ENCODE measurements around the gene RUFY4. TPM values are rescaled to one million over a fixed set of nuclear protein-coding genes. Genes with fewer than 3 reads are reported as not detected.
"Not testable (repeated sequence)": the region's sequence is repeated elsewhere in the genome, so short reads cannot be mapped to it uniquely, and the experiment has no call there.

The RUFY4 gene
- total and polyA plus RNA-seq, 2 experiments from 2014 or later = 0.27 TPM; not detected in 1

DNA sequence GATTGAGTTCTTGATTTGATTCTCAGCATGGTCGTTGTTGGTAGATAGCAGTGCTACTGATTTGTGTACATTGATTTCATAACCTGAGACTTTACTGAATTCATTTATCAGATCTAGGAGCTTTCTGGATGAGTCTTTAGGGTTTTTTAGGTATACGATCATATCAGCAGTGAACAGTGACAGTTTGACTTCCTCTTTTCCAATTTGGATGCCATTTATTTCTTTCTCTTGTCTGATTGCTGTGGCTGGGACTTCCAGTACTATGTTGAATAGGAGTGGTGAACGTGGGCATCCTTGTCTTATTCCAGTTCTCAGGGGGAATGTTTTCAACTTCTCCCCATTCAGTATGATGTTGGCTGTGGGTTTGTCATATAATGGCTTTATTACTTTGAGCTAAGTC is 28.9 kb downstream of the RUFY4 start:
- TF ChIP-seq, protein P1, sequence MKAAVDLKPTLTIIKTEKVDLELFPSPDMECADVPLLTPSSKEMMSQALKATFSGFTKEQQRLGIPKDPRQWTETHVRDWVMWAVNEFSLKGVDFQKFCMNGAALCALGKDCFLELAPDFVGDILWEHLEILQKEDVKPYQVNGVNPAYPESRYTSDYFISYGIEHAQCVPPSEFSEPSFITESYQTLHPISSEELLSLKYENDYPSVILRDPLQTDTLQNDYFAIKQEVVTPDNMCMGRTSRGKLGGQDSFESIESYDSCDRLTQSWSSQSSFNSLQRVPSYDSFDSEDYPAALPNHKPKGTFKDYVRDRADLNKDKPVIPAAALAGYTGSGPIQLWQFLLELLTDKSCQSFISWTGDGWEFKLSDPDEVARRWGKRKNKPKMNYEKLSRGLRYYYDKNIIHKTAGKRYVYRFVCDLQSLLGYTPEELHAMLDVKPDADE (IDR thresholded peaks at IDR 0.05) = no peak
- no peak for TF ChIP-seq NANOG (IDR thresholded peaks at IDR 0.05; ENCODE audit: borderline replicate concordance)
- TF ChIP-seq, protein P2, sequence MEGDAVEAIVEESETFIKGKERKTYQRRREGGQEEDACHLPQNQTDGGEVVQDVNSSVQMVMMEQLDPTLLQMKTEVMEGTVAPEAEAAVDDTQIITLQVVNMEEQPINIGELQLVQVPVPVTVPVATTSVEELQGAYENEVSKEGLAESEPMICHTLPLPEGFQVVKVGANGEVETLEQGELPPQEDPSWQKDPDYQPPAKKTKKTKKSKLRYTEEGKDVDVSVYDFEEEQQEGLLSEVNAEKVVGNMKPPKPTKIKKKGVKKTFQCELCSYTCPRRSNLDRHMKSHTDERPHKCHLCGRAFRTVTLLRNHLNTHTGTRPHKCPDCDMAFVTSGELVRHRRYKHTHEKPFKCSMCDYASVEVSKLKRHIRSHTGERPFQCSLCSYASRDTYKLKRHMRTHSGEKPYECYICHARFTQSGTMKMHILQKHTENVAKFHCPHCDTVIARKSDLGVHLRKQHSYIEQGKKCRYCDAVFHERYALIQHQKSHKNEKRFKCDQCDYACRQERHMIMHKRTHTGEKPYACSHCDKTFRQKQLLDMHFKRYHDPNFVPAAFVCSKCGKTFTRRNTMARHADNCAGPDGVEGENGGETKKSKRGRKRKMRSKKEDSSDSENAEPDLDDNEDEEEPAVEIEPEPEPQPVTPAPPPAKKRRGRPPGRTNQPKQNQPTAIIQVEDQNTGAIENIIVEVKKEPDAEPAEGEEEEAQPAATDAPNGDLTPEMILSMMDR (conservative IDR thresholded peaks at IDR 0.05; ENCODE audit: low read depth in 2 of 2) = no peak
- TF ChIP-seq CREB1 (CRISPR knock-in tag; IDR thresholded peaks at IDR 0.05; ENCODE audit: low read depth) = no peak
- TF ChIP-seq, protein P3, sequence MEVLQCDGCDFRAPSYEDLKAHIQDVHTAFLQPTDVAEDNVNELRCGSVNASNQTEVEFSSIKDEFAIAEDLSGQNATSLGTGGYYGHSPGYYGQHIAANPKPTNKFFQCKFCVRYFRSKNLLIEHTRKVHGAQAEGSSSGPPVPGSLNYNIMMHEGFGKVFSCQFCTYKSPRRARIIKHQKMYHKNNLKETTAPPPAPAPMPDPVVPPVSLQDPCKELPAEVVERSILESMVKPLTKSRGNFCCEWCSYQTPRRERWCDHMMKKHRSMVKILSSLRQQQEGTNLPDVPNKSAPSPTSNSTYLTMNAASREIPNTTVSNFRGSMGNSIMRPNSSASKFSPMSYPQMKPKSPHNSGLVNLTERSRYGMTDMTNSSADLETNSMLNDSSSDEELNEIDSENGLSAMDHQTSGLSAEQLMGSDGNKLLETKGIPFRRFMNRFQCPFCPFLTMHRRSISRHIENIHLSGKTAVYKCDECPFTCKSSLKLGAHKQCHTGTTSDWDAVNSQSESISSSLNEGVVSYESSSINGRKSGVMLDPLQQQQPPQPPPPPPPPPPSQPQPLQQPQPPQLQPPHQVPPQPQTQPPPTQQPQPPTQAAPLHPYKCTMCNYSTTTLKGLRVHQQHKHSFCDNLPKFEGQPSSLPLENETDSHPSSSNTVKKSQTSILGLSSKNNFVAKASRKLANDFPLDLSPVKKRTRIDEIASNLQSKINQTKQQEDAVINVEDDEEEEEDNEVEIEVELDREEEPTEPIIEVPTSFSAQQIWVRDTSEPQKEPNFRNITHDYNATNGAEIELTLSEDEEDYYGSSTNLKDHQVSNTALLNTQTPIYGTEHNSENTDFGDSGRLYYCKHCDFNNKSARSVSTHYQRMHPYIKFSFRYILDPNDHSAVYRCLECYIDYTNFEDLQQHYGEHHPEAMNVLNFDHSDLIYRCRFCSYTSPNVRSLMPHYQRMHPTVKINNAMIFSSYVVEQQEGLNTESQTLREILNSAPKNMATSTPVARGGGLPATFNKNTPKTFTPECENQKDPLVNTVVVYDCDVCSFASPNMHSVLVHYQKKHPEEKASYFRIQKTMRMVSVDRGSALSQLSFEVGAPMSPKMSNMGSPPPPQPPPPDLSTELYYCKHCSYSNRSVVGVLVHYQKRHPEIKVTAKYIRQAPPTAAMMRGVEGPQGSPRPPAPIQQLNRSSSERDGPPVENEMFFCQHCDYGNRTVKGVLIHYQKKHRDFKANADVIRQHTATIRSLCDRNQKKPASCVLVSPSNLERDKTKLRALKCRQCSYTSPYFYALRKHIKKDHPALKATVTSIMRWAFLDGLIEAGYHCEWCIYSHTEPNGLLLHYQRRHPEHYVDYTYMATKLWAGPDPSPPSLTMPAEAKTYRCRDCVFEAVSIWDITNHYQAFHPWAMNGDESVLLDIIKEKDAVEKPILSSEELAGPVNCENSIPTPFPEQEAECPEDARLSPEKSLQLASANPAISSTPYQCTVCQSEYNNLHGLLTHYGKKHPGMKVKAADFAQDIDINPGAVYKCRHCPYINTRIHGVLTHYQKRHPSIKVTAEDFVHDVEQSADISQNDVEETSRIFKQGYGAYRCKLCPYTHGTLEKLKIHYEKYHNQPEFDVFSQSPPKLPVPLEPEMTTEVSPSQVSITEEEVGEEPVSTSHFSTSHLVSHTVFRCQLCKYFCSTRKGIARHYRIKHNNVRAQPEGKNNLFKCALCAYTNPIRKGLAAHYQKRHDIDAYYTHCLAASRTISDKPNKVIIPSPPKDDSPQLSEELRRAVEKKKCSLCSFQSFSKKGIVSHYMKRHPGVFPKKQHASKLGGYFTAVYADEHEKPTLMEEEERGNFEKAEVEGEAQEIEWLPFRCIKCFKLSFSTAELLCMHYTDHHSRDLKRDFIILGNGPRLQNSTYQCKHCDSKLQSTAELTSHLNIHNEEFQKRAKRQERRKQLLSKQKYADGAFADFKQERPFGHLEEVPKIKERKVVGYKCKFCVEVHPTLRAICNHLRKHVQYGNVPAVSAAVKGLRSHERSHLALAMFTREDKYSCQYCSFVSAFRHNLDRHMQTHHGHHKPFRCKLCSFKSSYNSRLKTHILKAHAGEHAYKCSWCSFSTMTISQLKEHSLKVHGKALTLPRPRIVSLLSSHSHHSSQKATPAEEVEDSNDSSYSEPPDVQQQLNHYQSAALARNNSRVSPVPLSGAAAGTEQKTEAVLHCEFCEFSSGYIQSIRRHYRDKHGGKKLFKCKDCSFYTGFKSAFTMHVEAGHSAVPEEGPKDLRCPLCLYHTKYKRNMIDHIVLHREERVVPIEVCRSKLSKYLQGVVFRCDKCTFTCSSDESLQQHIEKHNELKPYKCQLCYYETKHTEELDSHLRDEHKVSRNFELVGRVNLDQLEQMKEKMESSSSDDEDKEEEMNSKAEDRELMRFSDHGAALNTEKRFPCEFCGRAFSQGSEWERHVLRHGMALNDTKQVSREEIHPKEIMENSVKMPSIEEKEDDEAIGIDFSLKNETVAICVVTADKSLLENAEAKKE (CRISPR knock-in tag; IDR thresholded peaks at IDR 0.05) = no peak
- Histone ChIP-seq H3F3A (replicated peaks; ENCODE audit: low read depth) (no peaks in the 10 kb centered on the region), H3K4me1 (ENCODE audit: insufficient read depth) (no peaks in the 10 kb centered on the region), H3K9me2 (ENCODE audit: insufficient read depth) (no peaks in the 10 kb centered on the region), H4K20me1 (replicated peaks; ENCODE audit: insufficient read depth) (no peaks in the 10 kb centered on the region), H3K27ac (ENCODE audit: low read depth) (no peak overlapping the region), H3K79me2 (replicated peaks; ENCODE audit: insufficient read depth) (no peaks in the 10 kb centered on the region), H3K4me2 (no peak overlapping the region), H3K36me3 (ENCODE audit: insufficient read depth) (no peaks in the 10 kb centered on the region), H2AFZ (no peak overlapping the region), H3K27me3 (ENCODE audit: insufficient read depth) (no peaks in the 10 kb centered on the region), H3K4me3 (no peak overlapping the region)
- H3K4me3 Mint-ChIP-seq = no peak overlapping the region
- peaks cover 2% of the 10 kb centered on the region for H3K27me3 Mint-ChIP-seq (ENCODE audit: insufficient read depth, low read depth, poor library complexity)
- DNase-seq (ENCODE audit: low spot score) = no peak
- no peaks in the 10 kb centered on the region for H3K9me3 Mint-ChIP-seq
- H3K36me3 Mint-ChIP-seq (ENCODE audit: low read depth) = no peaks in the 10 kb centered on the region
- no peak for ATAC-seq
- H3K4me1 Mint-ChIP-seq = no peaks in the 10 kb centered on the region
- no peak overlapping the region for H3K27ac Mint-ChIP-seq

DNA sequence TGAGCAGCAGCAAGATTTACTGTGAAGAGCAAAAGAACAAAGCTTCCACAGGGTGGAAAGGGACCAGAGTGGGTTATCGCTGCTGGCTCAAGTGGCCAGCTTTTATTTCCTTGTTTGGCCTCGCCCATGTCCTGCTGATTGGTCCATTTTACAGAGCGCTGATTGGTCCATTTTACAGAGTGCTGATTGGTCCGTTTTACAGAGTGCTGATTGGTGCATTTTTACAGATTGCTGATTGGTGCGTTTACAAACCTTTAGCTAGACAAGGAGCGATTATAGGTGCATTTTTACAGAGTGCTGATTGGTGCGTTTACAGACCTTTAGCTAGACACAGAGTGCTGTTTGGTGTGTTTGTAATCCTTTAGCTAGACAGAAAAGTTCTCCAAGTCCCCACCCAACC is 39.8 kb downstream of the RUFY4 start:
- not testable (repeated sequence) for H3K36me3 ChIP-seq (ENCODE audit: insufficient read depth); H3K79me2 ChIP-seq (replicated peaks; ENCODE audit: insufficient read depth); H3K4me3 Mint-ChIP-seq; H3K9me2 ChIP-seq (ENCODE audit: insufficient read depth); H2AFZ ChIP-seq; H3K4me2 ChIP-seq; H3F3A ChIP-seq (replicated peaks; ENCODE audit: low read depth); H3K4me3 ChIP-seq; H3K27ac ChIP-seq (ENCODE audit: low read depth); H3K27ac Mint-ChIP-seq; DNase-seq (ENCODE audit: low spot score); ATAC-seq; H3K4me1 ChIP-seq (ENCODE audit: insufficient read depth); H3K27me3 Mint-ChIP-seq (ENCODE audit: insufficient read depth, low read depth, poor library complexity); H4K20me1 ChIP-seq (replicated peaks; ENCODE audit: insufficient read depth); H3K27me3 ChIP-seq (ENCODE audit: insufficient read depth); H3K4me1 Mint-ChIP-seq
- H3K36me3 Mint-ChIP-seq (ENCODE audit: low read depth) = peaks cover 15% of the 10 kb centered on the region; the same call in 2 of the 3 replicates
- peaks cover 68% of the 10 kb centered on the region for H3K9me3 Mint-ChIP-seq

DNA sequence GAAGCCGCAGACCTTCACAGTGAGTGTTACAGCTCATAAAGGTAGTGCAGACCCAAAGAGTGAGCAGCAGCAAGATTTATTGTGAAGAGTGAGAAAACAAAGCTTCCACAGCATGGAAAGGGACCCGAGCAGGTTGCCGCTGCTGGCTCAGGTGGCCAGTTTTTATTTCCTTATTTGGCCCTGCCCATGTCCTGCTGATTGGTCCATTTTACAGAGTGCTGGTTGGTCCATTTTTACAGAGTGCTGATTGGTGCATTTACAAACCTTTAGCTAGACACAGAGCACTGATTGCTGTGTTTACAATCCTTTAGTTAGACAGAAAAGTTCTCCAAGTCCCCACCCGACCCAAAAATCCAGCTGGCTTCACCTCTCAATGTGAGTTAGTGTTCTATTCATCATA is 52.7 kb downstream of the RUFY4 start:
- not testable (repeated sequence) for H3K36me3 Mint-ChIP-seq (ENCODE audit: low read depth); H3K4me3 Mint-ChIP-seq; H3K4me3 ChIP-seq; H3K27ac Mint-ChIP-seq; H3K9me2 ChIP-seq (ENCODE audit: insufficient read depth); H3K36me3 ChIP-seq (ENCODE audit: insufficient read depth); H3K4me2 ChIP-seq; H3K4me1 ChIP-seq (ENCODE audit: insufficient read depth); H3K27me3 ChIP-seq (ENCODE audit: insufficient read depth); DNase-seq (ENCODE audit: low spot score); H3F3A ChIP-seq (replicated peaks; ENCODE audit: low read depth); H2AFZ ChIP-seq; H3K79me2 ChIP-seq (replicated peaks; ENCODE audit: insufficient read depth); H3K27me3 Mint-ChIP-seq (ENCODE audit: insufficient read depth, low read depth, poor library complexity); H3K27ac ChIP-seq (ENCODE audit: low read depth); H4K20me1 ChIP-seq (replicated peaks; ENCODE audit: insufficient read depth); ATAC-seq
- peaks cover 42% of the 10 kb centered on the region for H3K9me3 Mint-ChIP-seq
- H3K4me1 Mint-ChIP-seq = peaks cover 22% of the 10 kb centered on the region

All from GM23338 (cell line).